Astrocyte of the spinal cord (primary cell): Measurements from ENCODE around the gene ECE2.
A peak's percentile ranks its signal among the peaks of the same experiment; 100 is the strongest.

Experiments
- DNase-seq: peaks from one replicate; pipeline ENCODE4 v3.0.0; 2011; ENCODE audit warnings: low read depth, low spot score
- H3K4me3 ChIP-seq: 2 replicates; pipeline ENCODE4 v1.5.1; 2011; ENCODE audit warnings: low read depth, mild to moderate bottlenecking, low read length, moderate library complexity
- CTCF ChIP-seq: IDR thresholded peaks from 2 replicates; pipeline ENCODE4 v1.5.1; 2012; ENCODE audit warnings: low read depth, mild to moderate bottlenecking, low read length, inconsistent platforms
- in situ Hi-C: cut with HindIII; loops from 2 replicates; pipeline ENCODE4 v1.10.0; 2017; ENCODE audit warnings: low sequenced_read_pairs

ECE2 gene

GRCh38 chr3:184334470-184335158, 58.8 kb downstream of the ECE2 start:
- DNase-seq: peak; percentile 73
- TF ChIP-seq CTCF: no peak
- in situ Hi-C loops: no loop called here
- no peak overlapping the region for H3K4me3 ChIP-seq

GRCh38 chr3:184335291-184335660, 59.5 kb downstream of the ECE2 start:
- H3K4me3 ChIP-seq: no peak overlapping the region
- TF ChIP-seq CTCF: no peak
- in situ Hi-C loops: no loop called here
- DNase-seq: no peak

- peak overlapping the region; percentile 56 for H3K4me3 ChIP-seq
Measured at GRCh38 chr3:184335661-184336546, 60.1 kb downstream of the ECE2 start.

GRCh38 chr3:184336547-184337398, 61.0 kb downstream of the ECE2 start:
- H3K4me3 ChIP-seq: peak overlapping the region; percentile 56
- in situ Hi-C loops: no loop called here
- peak; percentile 69 for DNase-seq
- TF ChIP-seq CTCF: no peak

More at GRCh38 chr3:184335661-184336546, 60.1 kb downstream of the ECE2 start:
- DNase-seq: peak; percentile 79
- in situ Hi-C loops: no loop called here
- TF ChIP-seq CTCF: no peak

- no peak for TF ChIP-seq CTCF
- DNase-seq: no peak
- peak within 1 kb of the TSS; percentile 56 for H3K4me3 ChIP-seq
- in situ Hi-C loops: no loop called here
Measured at GRCh38 chr3:184337399-184337714, 61.5 kb downstream of the ECE2 start, which contains the start of gene FAM131A. Gene FAM131A (plus strand): TSS chr3:184337600. CDS start chr3:184337631, 31 bp downstream.

- no peak for DNase-seq
- no peak overlapping the region for H3K4me3 ChIP-seq
- no peak for TF ChIP-seq CTCF
- in situ Hi-C loops: no loop called here
Measured at GRCh38 chr3:184337981-184338380, 62.2 kb downstream of the ECE2 start.
